Esophagus muscularis mucosa (tissue), 4 donors: ENCODE results near the gene VARS2.

Source experiments
- EP300 ChIP-seq: sonication (generic); formaldehyde crosslinking; IDR thresholded peaks from one replicate; pipeline ENCODE4 v1.6.1; 2017; ENCODE audit warnings: antibody characterized with exemption
- POLR2A ChIP-seq: fragments of 450-650 bp; IDR thresholded peaks from one replicate; pipeline ENCODE4 v1.6.1; 2017; ENCODE audit warnings: antibody characterized with exemption, moderate library complexity, mild to moderate bottlenecking, low read depth
- POLR2AphosphoS5 ChIP-seq, 2 donors: sonication (generic); formaldehyde crosslinking; IDR thresholded peaks; one replicate each; pipeline ENCODE4 v1.6.1; 2017; ENCODE audit warnings: antibody characterized with exemption in 2 of 2
- TF ChIP-seq, protein P1 (sequence below), 3 experiments: fragments of 200-600 bp in 2 of 3; fragments of 450-650 bp in 1 of 3; sonication (generic) in 2 of 3; IDR thresholded peaks; one replicate each; pipeline ENCODE4 v1.5.1; 2017 to 2019; ENCODE audit warnings: antibody characterized with exemption in 3 of 3, mild to moderate bottlenecking in 2 of 3, moderate library complexity in 1 of 3

- TF ChIP-seq, protein P1, sequence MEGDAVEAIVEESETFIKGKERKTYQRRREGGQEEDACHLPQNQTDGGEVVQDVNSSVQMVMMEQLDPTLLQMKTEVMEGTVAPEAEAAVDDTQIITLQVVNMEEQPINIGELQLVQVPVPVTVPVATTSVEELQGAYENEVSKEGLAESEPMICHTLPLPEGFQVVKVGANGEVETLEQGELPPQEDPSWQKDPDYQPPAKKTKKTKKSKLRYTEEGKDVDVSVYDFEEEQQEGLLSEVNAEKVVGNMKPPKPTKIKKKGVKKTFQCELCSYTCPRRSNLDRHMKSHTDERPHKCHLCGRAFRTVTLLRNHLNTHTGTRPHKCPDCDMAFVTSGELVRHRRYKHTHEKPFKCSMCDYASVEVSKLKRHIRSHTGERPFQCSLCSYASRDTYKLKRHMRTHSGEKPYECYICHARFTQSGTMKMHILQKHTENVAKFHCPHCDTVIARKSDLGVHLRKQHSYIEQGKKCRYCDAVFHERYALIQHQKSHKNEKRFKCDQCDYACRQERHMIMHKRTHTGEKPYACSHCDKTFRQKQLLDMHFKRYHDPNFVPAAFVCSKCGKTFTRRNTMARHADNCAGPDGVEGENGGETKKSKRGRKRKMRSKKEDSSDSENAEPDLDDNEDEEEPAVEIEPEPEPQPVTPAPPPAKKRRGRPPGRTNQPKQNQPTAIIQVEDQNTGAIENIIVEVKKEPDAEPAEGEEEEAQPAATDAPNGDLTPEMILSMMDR (IDR thresholded peaks at IDR 0.05): no peak
- TF ChIP-seq POLR2AphosphoS5 (IDR thresholded peaks at IDR 0.05) (no peak), POLR2A (no peak), EP300 (no peak)
These were observed 18.8 kb downstream of the VARS2 start for GRCh38 chr6:30932665-30933365.
